Anterior cingulate cortex (tissue), 58 donors: ENCODE data around the gene ZNF417.
A peak's percentile ranks its signal among the peaks of the same experiment; 100 is the strongest.
"Not testable (repeated sequence)": the region's sequence is repeated elsewhere in the genome, so short reads cannot be mapped to it uniquely, and the experiment has no call there.

Experiments used
- DNase-seq, 58 donors: peaks; one replicate each; lab custom pipeline; 2025; lab: John Stamatoyannopoulos, UW

ZNF417 gene

GRCh38 chr19:57888107-57888559 is 28.3 kb downstream of the ZNF417 start:
- DNase-seq = peak in 1 of 58 donors; percentile 36

- no peak for DNase-seq
Observed at GRCh38 chr19:57887195-57887941, 29.0 kb downstream of the ZNF417 start.

GRCh38 chr19:57886046-57886445 is 30.3 kb downstream of the ZNF417 start:
- DNase-seq = no peak

- DNase-seq = not testable (repeated sequence)
Observed at GRCh38 chr19:57873883-57874799, 42.3 kb downstream of the ZNF417 start.

- no peak for DNase-seq
Observed at GRCh38 chr19:57872450-57872849, 43.9 kb downstream of the ZNF417 start.

- DNase-seq = no peak
Observed at GRCh38 chr19:57870225-57870624, 46.2 kb downstream of the ZNF417 start.

GRCh38 chr19:57869655-57870054 is 46.7 kb downstream of the ZNF417 start:
- not testable (repeated sequence) for DNase-seq

GRCh38 chr19:57867868-57868492 is 48.4 kb downstream of the ZNF417 start:
- no peak for DNase-seq
